Vagina (tissue), 2 donors: ENCODE data around the gene LACTB. TPM values are rescaled to one million over a fixed set of nuclear protein-coding genes. Genes with fewer than 3 reads are reported as not detected.
A peak's percentile ranks its signal among the peaks of the same experiment; 100 is the strongest.

Experiments used
- DNase-seq, 2 donors: peaks; one replicate each; pipeline ENCODE4 v3.0.0-alpha.2; 2017; ENCODE audit errors: extremely low spot score in 2 of 2
- H3K27ac ChIP-seq: fragments of 200-600 bp; sonication (generic); one replicate; pipeline ENCODE4 v1.5.1; 2019
- H3K27me3 ChIP-seq: fragments of 200-600 bp; sonication (generic); one replicate; pipeline ENCODE4 v1.5.1; 2019
- H3K36me3 ChIP-seq, 2 donors: fragments of 200-600 bp; sonication (generic); one replicate each; pipeline ENCODE4 v1.5.1; 2017 to 2019
- H3K4me1 ChIP-seq: fragments of 200-600 bp; sonication (generic); one replicate; pipeline ENCODE4 v1.5.1; 2019
- H3K4me3 ChIP-seq, 2 donors: fragments of 200-600 bp; sonication (generic); 1 replicate in 1 of 2; 2 replicates in 1 of 2; pipeline ENCODE4 v1.5.1; 2016 to 2019
- H3K9me3 ChIP-seq: fragments of 200-600 bp; sonication (generic); one replicate; pipeline ENCODE4 v1.5.1; 2019
- CTCF ChIP-seq, 3 experiments: fragments of 450-650 bp in 2 of 3; fragments of 200-600 bp in 1 of 3; sonication (generic) in 1 of 3; IDR thresholded peaks; one replicate each; pipeline ENCODE4 v1.5.1; 2017 to 2019; ENCODE audit warnings: antibody characterized with exemption in 3 of 3, mild to moderate bottlenecking in 2 of 3, moderate library complexity in 2 of 3
- POLR2A ChIP-seq, 2 donors: fragments of 450-650 bp; IDR thresholded peaks; one replicate each; pipeline ENCODE4 v1.6.1; 2017; ENCODE audit warnings: antibody characterized with exemption in 2 of 2, mild to moderate bottlenecking in 2 of 2, moderate library complexity in 2 of 2
- POLR2AphosphoS5 ChIP-seq, 2 donors: sonication (generic); formaldehyde crosslinking; IDR thresholded peaks; one replicate each; pipeline ENCODE4 v1.9.0; 2017; ENCODE audit warnings: antibody characterized with exemption in 2 of 2, mild to moderate bottlenecking in 2 of 2, low read depth in 1 of 2; ENCODE audit not compliant: insufficient read depth in 1 of 2
- intact Hi-C: fragments of 100-400 bp; cut with DNase I; formaldehyde crosslinking; loops from one replicate; pipeline ENCODE4 v1.15.1; 2023
- total RNA-seq: library from RNA; depleted of rRNA; stranded (reverse); fragments of >200 nt; gene quantifications from one replicate; pipeline ENCODE4 v1.2.3, GENCODE V29; 2016

The LACTB gene
- total RNA-seq = 23.3 TPM

- Histone ChIP-seq H3K9me3 (no peaks in the 10 kb centered on the region), H3K36me3 (no peaks in the 10 kb centered on the region), H3K27ac (peak within 1 kb of the TSS; percentile 96), H3K27me3 (no peaks in the 10 kb centered on the region), H3K4me3 (peak within 1 kb of the TSS; percentile 96 to 100), H3K4me1 (peaks cover 7% of the 10 kb centered on the region)
- DNase-seq = peak in 1 of 2 donors; percentile 91
- intact Hi-C loops = no loop called here
- TF ChIP-seq CTCF (IDR thresholded peaks at IDR 0.05) = no peak
- peak in 1 of 2 donors; percentile 77 for TF ChIP-seq POLR2A (IDR thresholded peaks at IDR 0.05)
- TF ChIP-seq POLR2AphosphoS5 (IDR thresholded peaks at IDR 0.05; ENCODE audit: insufficient read depth in 1 of 2, low read depth in 1 of 2) = peak; percentile 39 to 63
Observed at GRCh38 chr15:63121382-63122001, at the start of gene LACTB. TSS of gene LACTB (plus strand) at chr15:63121861. CDS start at chr15:63121872, 11 bp downstream.

GRCh38 chr15:63072023-63072650, 49.5 kb upstream of the LACTB start:
- no peaks in the 10 kb centered on the region for H3K27me3 ChIP-seq
- intact Hi-C loops = no loop called here
- TF ChIP-seq CTCF (IDR thresholded peaks at IDR 0.05) (no peak), POLR2A (IDR thresholded peaks at IDR 0.05) (no peak), POLR2AphosphoS5 (IDR thresholded peaks at IDR 0.05; ENCODE audit: insufficient read depth in 1 of 2, low read depth in 1 of 2) (no peak)
- DNase-seq = no peak
- H3K36me3 ChIP-seq = peaks cover 0 to 18% of the 10 kb centered on the region in 2 donors
- no peak overlapping the region for H3K4me3 ChIP-seq
- H3K27ac ChIP-seq = no peak overlapping the region
- no peaks in the 10 kb centered on the region for H3K9me3 ChIP-seq
- H3K4me1 ChIP-seq = peaks cover 15% of the 10 kb centered on the region

- no peak for DNase-seq
- Histone ChIP-seq H3K4me3 (no peak overlapping the region), H3K9me3 (no peaks in the 10 kb centered on the region), H3K27ac (no peak overlapping the region), H3K36me3 (peaks cover 0 to 15% of the 10 kb centered on the region in 2 donors), H3K27me3 (no peaks in the 10 kb centered on the region), H3K4me1 (peaks cover 15% of the 10 kb centered on the region)
- TF ChIP-seq POLR2AphosphoS5 (IDR thresholded peaks at IDR 0.05; ENCODE audit: insufficient read depth in 1 of 2, low read depth in 1 of 2) (no peak), POLR2A (IDR thresholded peaks at IDR 0.05) (no peak), CTCF (IDR thresholded peaks at IDR 0.05) (no peak)
- intact Hi-C loops = no loop called here
Observed at GRCh38 chr15:63072809-63073277, 48.8 kb upstream of the LACTB start.

GRCh38 chr15:63073497-63074172, 48.0 kb upstream of the LACTB start:
- TF ChIP-seq POLR2AphosphoS5 (IDR thresholded peaks at IDR 0.05; ENCODE audit: insufficient read depth in 1 of 2, low read depth in 1 of 2) = no peak
- TF ChIP-seq CTCF (IDR thresholded peaks at IDR 0.05) = no peak
- TF ChIP-seq POLR2A (IDR thresholded peaks at IDR 0.05) = no peak

More at GRCh38 chr15:63073497-63074172, 48.0 kb upstream of the LACTB start:
- no peak overlapping the region for H3K27ac ChIP-seq
- peaks cover 0 to 9% of the 10 kb centered on the region in 2 donors for H3K36me3 ChIP-seq
- no peaks in the 10 kb centered on the region for H3K9me3 ChIP-seq
- H3K27me3 ChIP-seq = no peaks in the 10 kb centered on the region
- DNase-seq = no peak
- peaks cover 15% of the 10 kb centered on the region for H3K4me1 ChIP-seq
- intact Hi-C loops = no loop called here
- H3K4me3 ChIP-seq = no peak overlapping the region
